Prostate gland (tissue), 2 donors: ENCODE results near the gene SECTM1. TPM values are rescaled to one million over a fixed set of nuclear protein-coding genes. Genes with fewer than 3 reads are reported as not detected.
"Not testable (repeated sequence)": the region's sequence is repeated elsewhere in the genome, so short reads cannot be mapped to it uniquely, and the experiment has no call there.

ENCODE experiments used
- DNase-seq: peaks from one replicate; pipeline ENCODE4 v3.0.0-alpha.2; 2019; ENCODE audit warnings: low spot score
- H3K27ac ChIP-seq, 2 donors: fragments of 200-600 bp; sonication (generic); 2 replicates each; pipeline ENCODE4 v1.5.1; 2017 to 2019
- H3K27me3 ChIP-seq: fragments of 200-600 bp; sonication (generic); replicated peaks from 2 replicates; pipeline ENCODE4 v1.5.1; 2019; ENCODE audit not compliant: insufficient read depth
- H3K36me3 ChIP-seq, 2 donors: fragments of 200-600 bp; sonication (generic); 1 replicate in 1 of 2; 2 replicates in 1 of 2; pipeline versions ENCODE4 v1.5.1 to v1.8.1; 2017 to 2019
- H3K4me1 ChIP-seq: fragments of 200-600 bp; sonication (generic); replicated peaks from 2 replicates; pipeline ENCODE4 v1.5.1; 2019
- H3K4me3 ChIP-seq, 2 donors: fragments of 200-600 bp; sonication (generic); 2 replicates each; pipeline ENCODE4 v1.5.1; 2017 to 2019
- H3K9me3 ChIP-seq: fragments of 200-600 bp; sonication (generic); 2 replicates; pipeline ENCODE4 v1.5.1; 2017
- CTCF ChIP-seq, 4 experiments: fragments of 200-600 bp in 2 of 4; fragments of 450-650 bp in 2 of 4; sonication (generic) in 2 of 4; IDR thresholded peaks; 1 replicate in 3 of 4; 2 replicates in 1 of 4; pipeline ENCODE4 v1.5.1; 2016 to 2019; ENCODE audit warnings: antibody characterized with exemption in 4 of 4, mild to moderate bottlenecking in 2 of 4, moderate library complexity in 2 of 4
- POLR2A ChIP-seq: fragments of 450-650 bp; IDR thresholded peaks from one replicate; pipeline ENCODE4 v1.6.1; 2016; ENCODE audit warnings: antibody characterized with exemption, mild to moderate bottlenecking
- POLR2AphosphoS5 ChIP-seq: sonication (generic); formaldehyde crosslinking; IDR thresholded peaks from one replicate; pipeline ENCODE4 v1.6.1; 2017; ENCODE audit warnings: antibody characterized with exemption
- WGBS: methylation state at CpG from one replicate; pipeline ENCODE4 v1.1.5; 2018; 5-methylcytosine and 5-hydroxymethylcytosine counted together
- intact Hi-C: fragments of 100-400 bp; cut with DNase I; formaldehyde crosslinking; loops from one replicate; pipeline ENCODE4 v1.14.2; 2022
- total RNA-seq, 2 donors: library from RNA; depleted of rRNA; stranded (reverse); fragments of >200 nt; gene quantifications; one replicate each; pipeline ENCODE4 v1.1.0, GENCODE V29; 2016

Gene SECTM1
- total RNA-seq, 2 donors from 2014 or later = 9.0 to 12.5 TPM

GRCh38 chr17:82378741-82379021 lies 45.1 kb upstream of the SECTM1 start:
- Histone ChIP-seq H3K27ac (no peak overlapping the region), H3K4me3 (no peak overlapping the region), H3K36me3 (no peaks in the 10 kb centered on the region), H3K4me1 (no peaks in the 10 kb centered on the region), H3K27me3 (peaks cover 30% of the 10 kb centered on the region), H3K9me3 (no peaks in the 10 kb centered on the region)
- no peak for DNase-seq
- no peak for TF ChIP-seq POLR2A
- no peak for TF ChIP-seq CTCF (IDR thresholded peaks at IDR 0.05)
- no peak for TF ChIP-seq POLR2AphosphoS5
- 48% methylated on average over 7 of the region's 10 CpGs for WGBS
- intact Hi-C loops = no loop called here

- no peak overlapping the region for H3K27ac ChIP-seq
- no peaks in the 10 kb centered on the region for H3K9me3 ChIP-seq
- no peak for DNase-seq
- H3K27me3 ChIP-seq = peaks cover 30% of the 10 kb centered on the region
- H3K4me1 ChIP-seq = no peaks in the 10 kb centered on the region
- TF ChIP-seq POLR2A (no peak), CTCF (IDR thresholded peaks at IDR 0.05) (no peak)
- intact Hi-C loops = no loop called here
- H3K4me3 ChIP-seq = no peak overlapping the region
- WGBS = 77% methylated on average over 29 of the region's 31 CpGs
- H3K36me3 ChIP-seq = no peaks in the 10 kb centered on the region
Measured at GRCh38 chr17:82377924-82378740, 44.6 kb upstream of the SECTM1 start.

- H3K36me3 ChIP-seq, H3K9me3 ChIP-seq, intact Hi-C loops, H3K4me3 ChIP-seq, DNase-seq, H3K4me1 ChIP-seq, H3K27ac ChIP-seq: not testable (repeated sequence)
- peaks cover 31% of the 10 kb centered on the region for H3K27me3 ChIP-seq
- 75% methylated on average over 3 of the region's 5 CpGs for WGBS
Measured at GRCh38 chr17:82377294-82377693, 43.7 kb upstream of the SECTM1 start.

- no peak for DNase-seq
- Histone ChIP-seq H3K4me3 (no peak overlapping the region), H3K36me3 (no peaks in the 10 kb centered on the region), H3K27me3 (peaks cover 39% of the 10 kb centered on the region), H3K9me3 (no peaks in the 10 kb centered on the region), H3K4me1 (peaks cover 4% of the 10 kb centered on the region), H3K27ac (no peak overlapping the region)
- WGBS = 81% methylated on average over 16 of the region's 16 CpGs
- intact Hi-C loops = no loop called here
- TF ChIP-seq POLR2A = no peak
Measured at GRCh38 chr17:82376042-82376730, 42.6 kb upstream of the SECTM1 start.

GRCh38 chr17:82375359-82376041 lies 41.9 kb upstream of the SECTM1 start:
- WGBS = 77% methylated on average over 28 of the region's 46 CpGs
- no peak overlapping the region for H3K4me3 ChIP-seq

More at GRCh38 chr17:82375359-82376041, 41.9 kb upstream of the SECTM1 start:
- TF ChIP-seq CTCF (IDR thresholded peaks at IDR 0.05) (no peak), POLR2AphosphoS5 (no peak), POLR2A (no peak)
- peaks cover 4% of the 10 kb centered on the region for H3K4me1 ChIP-seq
- no peak overlapping the region for H3K27ac ChIP-seq
- intact Hi-C loops = no loop called here
- H3K9me3 ChIP-seq = no peaks in the 10 kb centered on the region
- H3K27me3 ChIP-seq = peaks cover 41% of the 10 kb centered on the region
- DNase-seq = no peak
- no peaks in the 10 kb centered on the region for H3K36me3 ChIP-seq
